ENCODE data around the gene OTOP1. TPM values are rescaled to one million over a fixed set of nuclear protein-coding genes. Genes with fewer than 3 reads are reported as not detected.

The OTOP1 gene
- polyA plus RNA-seq, 3 donors, result not detected

DNA sequence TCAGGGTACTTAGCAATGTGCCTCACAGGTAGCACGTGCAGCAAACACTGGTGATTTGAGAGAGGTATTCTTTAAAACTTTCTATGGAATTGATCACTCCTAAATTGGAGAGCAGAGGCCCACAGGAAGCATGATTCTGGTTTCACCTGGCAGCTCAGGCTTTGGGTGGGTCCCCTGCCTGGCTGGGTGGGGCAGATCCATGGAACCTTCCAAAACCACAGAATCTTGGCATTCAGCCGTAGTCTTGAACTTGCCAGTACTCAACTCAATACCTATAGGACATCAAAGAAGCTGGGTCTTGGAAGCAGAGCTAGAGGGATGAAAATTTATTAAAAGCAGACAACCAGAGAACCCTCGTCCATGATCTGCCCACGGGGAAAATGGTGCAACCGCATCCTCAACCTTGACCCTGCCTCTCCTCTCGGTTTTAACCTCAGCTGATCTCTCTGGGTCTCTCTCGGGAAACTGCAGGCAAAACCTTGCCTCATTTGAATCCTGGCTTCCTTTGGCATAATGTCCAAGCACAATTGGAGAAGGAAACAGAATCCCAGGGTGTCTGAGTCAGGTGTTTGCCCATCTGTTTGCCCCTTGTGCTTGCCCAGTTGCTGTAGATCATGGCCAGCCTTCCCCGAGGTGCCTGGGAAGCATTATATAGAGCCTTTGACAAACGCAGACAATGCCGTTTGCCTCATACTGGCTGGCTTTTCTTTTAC is 22.9 kb downstream of the OTOP1 start:
- Histone ChIP-seq H3K79me2 (ENCODE audit: insufficient read depth, low read length) (no peaks in the 10 kb centered on the region), H3K4me1 (ENCODE audit: control insufficient read depth in 1 of 2, insufficient read depth in 2 of 2, low read length in 2 of 2) (no peaks in the 10 kb centered on the region), H3K36me3 (replicated peaks in 1 of 2; ENCODE audit: control insufficient read depth in 1 of 2, insufficient read depth in 2 of 2, low read length in 2 of 2) (no peaks in the 10 kb centered on the region), H3K9me3 (replicated peaks in 1 of 2; ENCODE audit: control insufficient read depth in 1 of 2, insufficient read depth in 1 of 2, low read length in 2 of 2) (no peaks in the 10 kb centered on the region), H3K27me3 (ENCODE audit: control insufficient read depth in 2 of 2, insufficient read depth in 2 of 2, low read length in 2 of 2) (peaks cover 6 to 14% of the 10 kb centered on the region in 2 donors), H2AFZ (ENCODE audit: insufficient read depth, low read depth, low read length, poor library complexity, severe bottlenecking) (no peak overlapping the region), H3K27ac (ENCODE audit: low read depth in 1 of 2, low read length in 2 of 2) (no peak overlapping the region), H3K4me3 (replicated peaks in 1 of 3; ENCODE audit: low read depth in 2 of 3, low read length in 3 of 3) (no peak overlapping the region), H3K4me2 (replicated peaks; ENCODE audit: extremely low read depth, low read length, poor library complexity, severe bottlenecking) (no peak overlapping the region), H4K20me1 (ENCODE audit: insufficient read depth, low read length) (no peaks in the 10 kb centered on the region), H3K9ac (ENCODE audit: insufficient read depth, low read length, poor library complexity, severe bottlenecking) (no peak overlapping the region)
- intact Hi-C loops (cut with micrococcal nuclease), result no loop called here
- Mint-ChIP-seq H3K36me3 (no peaks in the 10 kb centered on the region), H3K4me3 (no peak overlapping the region), H3K9me3 (peaks cover 0 to 5% (median 2%) of the 10 kb centered on the region in 7 donors), H3K4me1 (no peaks in the 10 kb centered on the region), H3K27ac (no peak overlapping the region), H3K27me3 (ENCODE audit: low read depth in 3 of 3) (peaks cover 12 to 24% (median 23%) of the 10 kb centered on the region in 3 donors)
- TF ChIP-seq, protein P1, sequence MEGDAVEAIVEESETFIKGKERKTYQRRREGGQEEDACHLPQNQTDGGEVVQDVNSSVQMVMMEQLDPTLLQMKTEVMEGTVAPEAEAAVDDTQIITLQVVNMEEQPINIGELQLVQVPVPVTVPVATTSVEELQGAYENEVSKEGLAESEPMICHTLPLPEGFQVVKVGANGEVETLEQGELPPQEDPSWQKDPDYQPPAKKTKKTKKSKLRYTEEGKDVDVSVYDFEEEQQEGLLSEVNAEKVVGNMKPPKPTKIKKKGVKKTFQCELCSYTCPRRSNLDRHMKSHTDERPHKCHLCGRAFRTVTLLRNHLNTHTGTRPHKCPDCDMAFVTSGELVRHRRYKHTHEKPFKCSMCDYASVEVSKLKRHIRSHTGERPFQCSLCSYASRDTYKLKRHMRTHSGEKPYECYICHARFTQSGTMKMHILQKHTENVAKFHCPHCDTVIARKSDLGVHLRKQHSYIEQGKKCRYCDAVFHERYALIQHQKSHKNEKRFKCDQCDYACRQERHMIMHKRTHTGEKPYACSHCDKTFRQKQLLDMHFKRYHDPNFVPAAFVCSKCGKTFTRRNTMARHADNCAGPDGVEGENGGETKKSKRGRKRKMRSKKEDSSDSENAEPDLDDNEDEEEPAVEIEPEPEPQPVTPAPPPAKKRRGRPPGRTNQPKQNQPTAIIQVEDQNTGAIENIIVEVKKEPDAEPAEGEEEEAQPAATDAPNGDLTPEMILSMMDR (IDR thresholded peaks at IDR 0.05), result no peak
- DNase-seq, result no peak
- 92% methylated on average over 8 of the region's 10 CpGs for WGBS (ENCODE audit: insufficient coverage)

DNA sequence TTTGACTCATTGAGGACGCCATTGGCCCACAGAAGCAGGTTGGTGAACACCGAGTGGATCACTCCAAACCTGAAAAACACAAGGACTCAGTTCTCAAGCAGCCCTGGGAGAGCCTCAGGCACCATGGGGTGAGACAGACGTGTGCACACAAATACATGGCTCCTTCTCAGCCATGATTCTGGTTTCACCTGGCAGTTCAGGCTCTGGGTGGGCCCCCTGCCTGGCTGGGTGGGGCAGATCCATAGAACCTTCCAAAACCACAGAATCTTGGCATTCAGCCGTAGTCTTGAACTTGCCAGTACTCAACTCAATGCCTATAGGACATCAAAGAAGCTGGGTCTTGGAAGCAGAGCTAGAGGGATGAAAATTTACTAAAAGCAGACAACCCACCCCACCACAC is 24.2 kb downstream of the OTOP1 start:
- Histone ChIP-seq H3K36me3 (replicated peaks in 1 of 2; ENCODE audit: control insufficient read depth in 1 of 2, insufficient read depth in 2 of 2, low read length in 2 of 2) (no peaks in the 10 kb centered on the region), H3K9me3 (replicated peaks in 1 of 2; ENCODE audit: control insufficient read depth in 1 of 2, insufficient read depth in 1 of 2, low read length in 2 of 2) (no peaks in the 10 kb centered on the region), H4K20me1 (ENCODE audit: insufficient read depth, low read length) (no peaks in the 10 kb centered on the region), H3K79me2 (ENCODE audit: insufficient read depth, low read length) (no peaks in the 10 kb centered on the region), H3K4me2 (replicated peaks; ENCODE audit: extremely low read depth, low read length, poor library complexity, severe bottlenecking) (no peak overlapping the region), H2AFZ (ENCODE audit: insufficient read depth, low read depth, low read length, poor library complexity, severe bottlenecking) (no peak overlapping the region), H3K27ac (ENCODE audit: low read depth in 1 of 2, low read length in 2 of 2) (no peak overlapping the region), H3K4me3 (replicated peaks in 1 of 3; ENCODE audit: low read depth in 2 of 3, low read length in 3 of 3) (no peak overlapping the region), H3K27me3 (ENCODE audit: control insufficient read depth in 2 of 2, insufficient read depth in 2 of 2, low read length in 2 of 2) (peaks cover 6 to 10% of the 10 kb centered on the region in 2 donors), H3K9ac (ENCODE audit: insufficient read depth, low read length, poor library complexity, severe bottlenecking) (no peak overlapping the region), H3K4me1 (ENCODE audit: control insufficient read depth in 1 of 2, insufficient read depth in 2 of 2, low read length in 2 of 2) (no peaks in the 10 kb centered on the region)
- Mint-ChIP-seq H3K27ac (peak overlapping the region in 1 of 7 donors; percentile 36), H3K9me3 (peaks cover 0 to 5% (median 2%) of the 10 kb centered on the region in 7 donors), H3K27me3 (ENCODE audit: low read depth in 3 of 3) (peaks cover 12 to 24% (median 20%) of the 10 kb centered on the region in 3 donors), H3K36me3 (no peaks in the 10 kb centered on the region), H3K4me3 (no peak overlapping the region), H3K4me1 (no peaks in the 10 kb centered on the region)
- TF ChIP-seq, protein P1 (IDR thresholded peaks at IDR 0.05), result no peak
- 86% methylated on average over 2 of the region's 4 CpGs for WGBS (ENCODE audit: insufficient coverage)
- intact Hi-C loops (cut with micrococcal nuclease), result no loop called here
- DNase-seq, result no peak

Measured in CD14-positive monocyte (primary cell).